Ammon's horn (tissue), 1 donor: ENCODE data around the gene OR4K2.
"Not testable (repeated sequence)": the region's sequence is repeated elsewhere in the genome, so short reads cannot be mapped to it uniquely, and the experiment has no call there.

Experiments
- DNase-seq: peaks from one replicate; pipeline ENCODE4 v3.0.0-alpha.2; 2016; ENCODE audit warnings: low spot score

Gene OR4K2, protein sequence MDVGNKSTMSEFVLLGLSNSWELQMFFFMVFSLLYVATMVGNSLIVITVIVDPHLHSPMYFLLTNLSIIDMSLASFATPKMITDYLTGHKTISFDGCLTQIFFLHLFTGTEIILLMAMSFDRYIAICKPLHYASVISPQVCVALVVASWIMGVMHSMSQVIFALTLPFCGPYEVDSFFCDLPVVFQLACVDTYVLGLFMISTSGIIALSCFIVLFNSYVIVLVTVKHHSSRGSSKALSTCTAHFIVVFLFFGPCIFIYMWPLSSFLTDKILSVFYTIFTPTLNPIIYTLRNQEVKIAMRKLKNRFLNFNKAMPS

GRCh38 chr14:19874842-19875241 is at the start of gene OR4K2:
OR4K2 (plus strand) TSS chr14:19875142; CDS start chr14:19876268, 1,126 bp downstream.
- DNase-seq = no peak

DNA sequence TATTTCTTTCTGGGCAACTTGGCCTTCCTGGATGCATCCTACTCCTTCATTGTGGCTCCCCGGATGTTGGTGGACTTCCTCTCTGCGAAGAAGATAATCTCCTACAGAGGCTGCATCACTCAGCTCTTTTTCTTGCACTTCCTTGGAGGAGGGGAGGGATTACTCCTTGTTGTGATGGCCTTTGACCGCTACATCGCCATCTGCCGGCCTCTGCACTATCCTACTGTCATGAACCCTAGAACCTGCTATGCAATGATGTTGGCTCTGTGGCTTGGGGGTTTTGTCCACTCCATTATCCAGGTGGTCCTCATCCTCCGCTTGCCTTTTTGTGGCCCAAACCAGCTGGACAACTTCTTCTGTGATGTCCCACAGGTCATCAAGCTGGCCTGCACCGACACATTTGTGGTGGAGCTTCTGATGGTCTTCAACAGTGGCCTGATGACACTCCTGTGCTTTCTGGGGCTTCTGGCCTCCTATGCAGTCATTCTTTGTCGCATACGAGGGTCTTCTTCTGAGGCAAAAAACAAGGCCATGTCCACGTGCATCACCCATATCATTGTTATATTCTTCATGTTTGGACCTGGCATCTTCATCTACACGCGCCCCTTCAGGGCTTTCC is 47.2 kb upstream of the OR4K2 start:
- not testable (repeated sequence) for DNase-seq

GRCh38 chr14:19828314-19828713 is 46.6 kb upstream of the OR4K2 start:
- no peak for DNase-seq

GRCh38 chr14:19834203-19834848 is 40.6 kb upstream of the OR4K2 start:
- not testable (repeated sequence) for DNase-seq

- no peak for DNase-seq
Measured at GRCh38 chr14:19838433-19838832, 36.5 kb upstream of the OR4K2 start.

- no peak for DNase-seq
Measured at GRCh38 chr14:19851365-19851764, 23.6 kb upstream of the OR4K2 start.

DNA sequence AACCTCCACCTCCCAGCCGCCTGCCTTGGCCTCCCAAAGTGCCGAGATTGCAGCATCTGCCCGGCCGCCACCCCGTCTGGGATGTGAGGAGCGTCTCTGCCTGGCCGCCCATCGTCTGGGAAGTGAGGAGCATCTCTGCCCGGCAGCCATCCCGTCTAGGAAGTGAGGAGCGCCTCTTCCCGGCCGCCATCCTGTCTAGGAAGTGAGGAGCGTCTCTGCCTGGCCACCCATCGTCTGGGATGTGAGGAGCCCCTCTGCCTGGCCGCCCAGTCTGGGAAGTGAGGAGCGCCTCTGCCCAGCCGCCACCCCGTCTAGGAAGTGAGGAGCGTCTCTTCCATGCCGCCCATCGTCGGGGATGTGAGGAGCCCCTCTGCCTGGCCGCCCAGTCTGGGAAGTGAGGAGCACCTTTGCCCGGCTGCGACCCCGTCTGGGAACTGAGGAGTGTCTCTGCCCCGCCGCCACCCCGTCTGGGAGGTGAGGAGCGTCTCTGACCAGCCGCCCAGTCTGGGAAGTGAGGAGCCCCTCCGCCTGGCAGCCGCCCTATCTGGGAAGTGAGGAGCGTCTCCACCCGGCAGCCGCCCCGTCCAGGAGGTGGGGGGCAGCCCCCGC is 8.8 kb upstream of the OR4K2 start:
- DNase-seq = not testable (repeated sequence)

DNA sequence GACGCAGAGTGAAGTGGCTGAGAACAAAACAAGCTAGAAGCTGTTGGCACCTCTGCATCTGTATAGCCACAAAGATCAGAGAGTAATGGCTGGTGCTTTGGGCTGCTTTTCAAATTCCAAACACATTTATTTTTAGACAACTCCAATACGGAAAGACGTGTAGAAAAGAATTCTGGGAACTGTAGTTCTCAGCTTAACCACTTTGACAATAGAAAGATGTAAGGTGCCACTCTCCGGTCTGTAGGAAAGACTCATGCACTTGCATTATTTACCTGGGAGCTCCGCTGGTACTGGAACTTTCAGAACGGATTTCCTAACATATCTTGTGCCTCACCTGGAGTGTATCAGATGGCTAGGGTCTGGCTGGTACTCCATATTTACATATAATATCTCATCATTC is 1.8 kb upstream of the OR4K2 start:
- no peak for DNase-seq

- DNase-seq = no peak
Measured at GRCh38 chr14:19878029-19878642, 3.2 kb downstream of the OR4K2 start.

- DNase-seq = no peak
Measured at GRCh38 chr14:19895282-19895681, 20.3 kb downstream of the OR4K2 start.

DNA sequence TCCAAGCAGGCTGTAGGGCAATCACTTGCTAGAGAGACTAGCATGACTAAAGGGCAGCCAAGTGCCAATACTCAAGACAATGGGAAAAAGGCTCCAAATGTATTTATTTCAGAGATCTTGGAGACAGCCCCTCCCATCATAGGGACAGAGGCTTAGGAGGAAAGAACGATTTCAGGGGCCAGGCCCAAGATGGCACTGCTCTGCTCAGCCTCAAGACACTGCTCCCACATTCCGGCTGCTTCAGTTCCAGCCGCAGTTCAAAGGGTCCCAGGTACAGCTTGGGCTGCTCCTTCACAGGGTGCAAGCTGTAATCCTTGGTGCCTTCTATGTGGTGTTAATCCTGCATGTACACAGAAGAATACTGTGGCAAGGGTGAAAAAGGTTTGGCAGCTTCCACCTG is 26.1 kb downstream of the OR4K2 start:
- no peak for DNase-seq

DNA sequence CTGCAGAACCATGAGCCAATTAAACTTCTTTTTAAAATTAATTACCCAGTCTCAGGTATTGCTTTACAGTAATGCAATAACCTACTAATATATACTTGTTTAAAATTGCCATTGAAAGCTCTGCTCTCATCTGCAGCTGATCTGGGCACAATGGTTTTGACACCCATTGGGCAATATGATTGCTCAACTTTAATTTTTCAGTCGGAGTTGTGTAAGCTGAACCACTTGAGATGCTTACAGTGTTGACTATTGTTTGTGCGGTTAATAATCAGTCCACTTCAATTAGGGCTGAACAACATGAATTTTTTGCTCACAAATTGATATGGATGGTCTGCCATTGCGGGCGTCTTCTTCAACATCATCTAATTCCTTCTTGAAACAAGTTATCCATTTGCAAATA is 27.5 kb downstream of the OR4K2 start:
- DNase-seq = no peak

- DNase-seq = no peak
Measured at GRCh38 chr14:19906665-19907064, 31.7 kb downstream of the OR4K2 start.

GRCh38 chr14:19911114-19911513 is 36.2 kb downstream of the OR4K2 start:
- DNase-seq = no peak

DNA sequence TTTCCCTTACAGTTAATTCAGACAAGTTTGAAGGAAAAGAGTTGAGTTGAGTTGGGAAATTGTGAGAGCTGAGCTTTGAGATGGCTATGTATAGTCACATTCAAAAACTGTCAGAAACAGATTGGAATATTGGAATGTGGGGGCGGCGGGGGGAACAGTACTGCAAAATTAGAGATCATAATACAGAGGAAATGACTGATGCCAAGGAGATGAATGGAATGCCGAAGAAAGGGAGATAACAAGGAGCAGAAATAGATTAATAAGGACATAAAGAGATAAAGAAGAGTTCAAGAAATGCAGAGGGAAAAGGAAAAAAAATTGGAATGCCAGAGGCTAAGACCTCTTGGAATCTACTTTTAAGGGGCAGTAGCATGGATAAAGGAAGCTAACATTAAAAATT is 42.3 kb downstream of the OR4K2 start:
- DNase-seq = no peak

GRCh38 chr14:19917955-19918518 is 43.1 kb downstream of the OR4K2 start:
- DNase-seq = no peak

DNA sequence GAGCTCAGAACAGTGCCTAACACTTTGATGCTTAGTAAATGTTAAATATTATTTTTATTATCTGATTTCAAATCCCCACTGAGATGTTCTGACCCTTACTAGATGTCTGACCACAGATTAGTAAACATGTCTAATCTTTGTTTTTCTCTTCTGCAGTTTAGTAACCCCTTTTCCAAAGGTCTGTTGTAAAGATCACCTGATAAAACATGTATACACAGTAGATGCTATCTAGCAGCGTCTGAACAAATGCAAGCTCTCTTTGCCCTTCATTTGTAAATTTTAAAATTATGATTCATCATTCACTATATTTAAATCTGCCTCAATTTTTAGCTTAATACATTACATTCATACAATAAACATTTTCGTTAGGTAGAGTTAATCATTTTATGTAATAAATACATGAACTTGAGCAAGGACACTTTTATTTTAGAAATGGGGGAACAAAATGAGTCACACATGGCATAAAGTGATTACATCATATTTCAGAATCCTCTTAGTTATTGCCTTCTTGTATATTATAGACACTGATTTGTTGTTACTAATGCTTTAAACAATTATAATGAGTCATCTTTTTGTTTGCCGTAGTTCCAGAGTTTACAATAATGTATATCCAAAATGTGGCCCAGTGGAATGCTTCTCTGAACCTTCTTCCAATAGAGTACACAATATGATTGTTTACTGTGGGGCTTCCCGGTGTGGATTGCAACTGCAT is 43.8 kb downstream of the OR4K2 start:
- no peak for DNase-seq

GRCh38 chr14:19920021-19920657 is 45.2 kb downstream of the OR4K2 start, which contains the start of gene OR4K5:
OR4K5 (plus strand) TSS chr14:19920607; CDS start chr14:19920607, 0 bp downstream.
- DNase-seq = no peak

GRCh38 chr14:19930617-19931016 is 55.7 kb downstream of the OR4K2 start, which contains the start of gene OR4K1:
OR4K1 (plus strand) TSS chr14:19930917; CDS start chr14:19935667, 4,750 bp downstream.
- DNase-seq = no peak
